Fibroblast of lung (primary cell): ENCODE data around the gene ARRDC1.

Source experiments
- EZH2 ChIP-seq: IDR thresholded peaks from 2 replicates; pipeline ENCODE4 v1.5.1; 2012; ENCODE audit warnings: low read length, control low read depth, mild to moderate bottlenecking; ENCODE audit errors: missing control alignments
- TF ChIP-seq, protein P1 (sequence below), 2 donors: IDR thresholded peaks in 1 of 2; conservative IDR thresholded peaks in 1 of 2; 1 replicate in 1 of 2; 2 replicates in 1 of 2; pipeline ENCODE4 v1.5.1; 2011 to 2012; ENCODE audit warnings: low read length in 2 of 2, control low read depth in 1 of 2, inconsistent platforms in 1 of 2, low read depth in 1 of 2, mild to moderate bottlenecking in 1 of 2

DNA sequence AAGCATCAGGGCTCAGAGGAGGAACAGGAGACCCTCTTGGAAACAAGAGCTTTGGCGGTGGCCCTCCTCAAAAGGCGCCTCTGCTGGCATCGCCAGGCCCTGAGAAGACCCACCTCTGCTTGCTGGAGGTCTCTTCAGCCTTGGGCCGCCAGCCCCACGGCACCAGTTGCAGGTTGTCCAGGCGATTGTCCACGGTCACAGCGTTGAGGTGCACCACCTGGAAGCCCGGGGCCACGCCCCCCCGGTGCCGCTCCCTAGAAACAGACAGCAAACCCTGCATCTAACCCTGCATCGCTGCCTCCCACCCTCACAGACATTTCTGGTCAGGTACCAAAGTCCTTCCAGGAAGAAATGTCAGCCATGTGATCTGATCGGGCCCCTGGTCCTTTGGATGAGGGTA is 18.6 kb upstream of the ARRDC1 start:
- TF ChIP-seq, protein P1, sequence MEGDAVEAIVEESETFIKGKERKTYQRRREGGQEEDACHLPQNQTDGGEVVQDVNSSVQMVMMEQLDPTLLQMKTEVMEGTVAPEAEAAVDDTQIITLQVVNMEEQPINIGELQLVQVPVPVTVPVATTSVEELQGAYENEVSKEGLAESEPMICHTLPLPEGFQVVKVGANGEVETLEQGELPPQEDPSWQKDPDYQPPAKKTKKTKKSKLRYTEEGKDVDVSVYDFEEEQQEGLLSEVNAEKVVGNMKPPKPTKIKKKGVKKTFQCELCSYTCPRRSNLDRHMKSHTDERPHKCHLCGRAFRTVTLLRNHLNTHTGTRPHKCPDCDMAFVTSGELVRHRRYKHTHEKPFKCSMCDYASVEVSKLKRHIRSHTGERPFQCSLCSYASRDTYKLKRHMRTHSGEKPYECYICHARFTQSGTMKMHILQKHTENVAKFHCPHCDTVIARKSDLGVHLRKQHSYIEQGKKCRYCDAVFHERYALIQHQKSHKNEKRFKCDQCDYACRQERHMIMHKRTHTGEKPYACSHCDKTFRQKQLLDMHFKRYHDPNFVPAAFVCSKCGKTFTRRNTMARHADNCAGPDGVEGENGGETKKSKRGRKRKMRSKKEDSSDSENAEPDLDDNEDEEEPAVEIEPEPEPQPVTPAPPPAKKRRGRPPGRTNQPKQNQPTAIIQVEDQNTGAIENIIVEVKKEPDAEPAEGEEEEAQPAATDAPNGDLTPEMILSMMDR (conservative IDR thresholded peaks at IDR 0.05 in 1 of 2, IDR thresholded peaks at IDR 0.05 in 1 of 2; ENCODE audit: low read depth in 1 of 2, low read length in 2 of 2): no peak
- no peak for TF ChIP-seq EZH2
